HCT116 (cell line): Measurements from ENCODE around the gene METTL22. TPM values are rescaled to one million over a fixed set of nuclear protein-coding genes. Genes with fewer than 3 reads are reported as not detected.

Experiments used
- ATAC-seq: fragments of 200-7000 bp; cut with Tn5 transposase; 2 replicates; pipeline ENCODE4 v1.9.1; 2020; ENCODE audit warnings: mild to moderate bottlenecking, moderate library complexity
- BruUV-seq: library from RNA; stranded (reverse); fragments of 400-500 nt; replicated peaks from 2 replicates; lab custom pipeline; 2021; lab: Mats Ljungman, UMichigan
- CTCF ChIA-PET: fragments of 300-600 bp; sonication (Branson Sonifier 250); formaldehyde crosslinking; loops from one replicate; lab custom pipeline; 2021; ENCODE audit warnings: antibody characterized with exemption; lab: Charles Lee
- POLR2A ChIA-PET: fragments of 300-600, 350-600 bp; sonication (Branson Sonifier 250); formaldehyde crosslinking; loops from one replicate; lab custom pipeline; 2021; ENCODE audit warnings: antibody characterized with exemption; lab: Charles Lee
- RAD21 ChIA-PET, 2 experiments: fragments of 300-600 bp; sonication (Branson Sonifier 250); formaldehyde crosslinking; loops; one replicate each; lab custom pipeline; 2023; ENCODE audit warnings: low total read pairs in 2 of 2; ENCODE audit not compliant: uncharacterized antibody in 2 of 2, unreplicated experiment in 2 of 2, low non-redundant PET in 1 of 2; lab: Charles Lee
- DNase-seq: peaks from one replicate; pipeline ENCODE4 v3.0.0-alpha.2; 2010; ENCODE audit warnings: low read depth, low spot score
- H2AFZ ChIP-seq: fragments of 200-600 bp; shearing (Covaris generic), sonication (generic); 2 replicates; pipeline ENCODE4 v1.6.1; 2017; ENCODE audit warnings: low read depth, mixed run types, mixed read lengths, antibody characterized with exemption, low read length; ENCODE audit not compliant: poor library complexity, severe bottlenecking
- H3K27ac ChIP-seq: 2 replicates; pipeline ENCODE4 v1.5.1; 2012; ENCODE audit warnings: low read depth, low read length
- H3K27me3 ChIP-seq: fragments of 200-600 bp; sonication (generic); 2 replicates; pipeline ENCODE4 v1.6.1; 2016; ENCODE audit warnings: mixed run types, low read length, mixed read lengths; ENCODE audit not compliant: insufficient read depth
- H3K36me3 ChIP-seq, 2 experiments: fragments of 200-500 bp in 1 of 2; fragments of 200-600 bp in 1 of 2; sonication (Bioruptor generic) in 1 of 2; sonication (generic) in 1 of 2; 2 replicates each; pipeline versions ENCODE4 v1.5.1 to v1.6.1; 2014 to 2016; ENCODE audit warnings: low read length in 2 of 2, inconsistent platforms in 1 of 2, mixed read lengths in 1 of 2, mixed run types in 1 of 2; ENCODE audit not compliant: insufficient read depth in 2 of 2, control insufficient read depth in 1 of 2
- H3K4me1 ChIP-seq, 2 experiments: fragments of 200-600 bp in 1 of 2; sonication (generic) in 1 of 2; 2 replicates each; pipeline versions ENCODE4 v1.5.1 to v1.6.1; 2012 to 2017; ENCODE audit warnings: low read length in 2 of 2, inconsistent platforms in 1 of 2, mild to moderate bottlenecking in 1 of 2, mixed read lengths in 1 of 2, mixed run types in 1 of 2, moderate library complexity in 1 of 2; ENCODE audit not compliant: insufficient read depth in 2 of 2, control insufficient read depth in 1 of 2
- H3K4me2 ChIP-seq: fragments of 200-600 bp; sonication (generic); 2 replicates; pipeline ENCODE4 v1.6.1; 2017; ENCODE audit warnings: mixed run types, low read length, mixed read lengths
- H3K4me3 ChIP-seq, 2 experiments: fragments of 200-600 bp in 1 of 2; sonication (generic) in 1 of 2; replicated peaks in 1 of 2; 2 replicates each; pipeline ENCODE4 v1.5.1; 2011 to 2016; ENCODE audit warnings: low read length in 2 of 2, control low read depth in 1 of 2, low read depth in 1 of 2, mild to moderate bottlenecking in 1 of 2, mixed read lengths in 1 of 2, mixed run types in 1 of 2
- H3K79me2 ChIP-seq: fragments of 200-600 bp; sonication (generic); 2 replicates; pipeline ENCODE4 v1.6.1; 2017; ENCODE audit warnings: mild to moderate bottlenecking, mixed run types, low read length, moderate library complexity, mixed read lengths; ENCODE audit not compliant: insufficient read depth
- H3K9ac ChIP-seq: fragments of 200-600 bp; sonication (generic); 2 replicates; pipeline ENCODE4 v1.6.1; 2016; ENCODE audit warnings: low read length, mixed read lengths
- H3K9me2 ChIP-seq: fragments of 200-600 bp; sonication (generic), shearing (Covaris generic); 2 replicates; pipeline ENCODE4 v1.6.1; 2017; ENCODE audit warnings: mixed run types, mild to moderate bottlenecking, moderate library complexity; ENCODE audit not compliant: insufficient read depth
- H3K9me3 ChIP-seq, 2 experiments: fragments of 200-500 bp in 1 of 2; fragments of 200-600 bp in 1 of 2; sonication (Bioruptor generic) in 1 of 2; sonication (generic) in 1 of 2; 2 replicates each; pipeline ENCODE4 v1.6.1; 2014 to 2017; ENCODE audit warnings: low read length in 2 of 2, mixed read lengths in 2 of 2, inconsistent platforms in 1 of 2, low read depth in 1 of 2, mild to moderate bottlenecking in 1 of 2, mixed run types in 1 of 2, moderate library complexity in 1 of 2; ENCODE audit not compliant: control insufficient read depth in 1 of 2, insufficient read depth in 1 of 2
- H4K20me1 ChIP-seq: fragments of 200-600 bp; sonication (generic), shearing (Covaris generic); 2 replicates; pipeline ENCODE4 v1.6.1; 2017; ENCODE audit warnings: mixed run types, mild to moderate bottlenecking, moderate library complexity; ENCODE audit not compliant: insufficient read depth
- ATF3 ChIP-seq: IDR thresholded peaks from 2 replicates; pipeline ENCODE4 v1.6.1; 2012
- CBX3 ChIP-seq: IDR thresholded peaks from 2 replicates; pipeline ENCODE4 v1.6.1; 2012; ENCODE audit warnings: low read depth
- CTCF ChIP-seq, 3 experiments: fragments of 200-600 bp in 1 of 3; sonication (generic) in 1 of 3; IDR thresholded peaks in 2 of 3; conservative IDR thresholded peaks in 1 of 3; 2 replicates each; pipeline ENCODE4 v1.5.1; 2012 to 2017; ENCODE audit warnings: low read depth in 2 of 3, low read length in 2 of 3, antibody characterized with exemption in 1 of 3, borderline replicate concordance in 1 of 3, control low read depth in 1 of 3, mild to moderate bottlenecking in 1 of 3, mixed read lengths in 1 of 3, mixed run types in 1 of 3, moderate library complexity in 1 of 3; ENCODE audit not compliant: insufficient read depth in 1 of 3
- EGR1 ChIP-seq: IDR thresholded peaks from 2 replicates; pipeline ENCODE4 v1.6.1; 2012; ENCODE audit warnings: low read depth
- ELF1 ChIP-seq: IDR thresholded peaks from 2 replicates; pipeline ENCODE4 v1.6.1; 2012; ENCODE audit warnings: low read depth, borderline replicate concordance
- EZH2phosphoT487 ChIP-seq: fragments of 200-600 bp; IDR thresholded peaks from 2 replicates; pipeline ENCODE4 v1.6.1; 2018; ENCODE audit warnings: antibody characterized with exemption, borderline replicate concordance
- FOSL1 ChIP-seq: IDR thresholded peaks from 2 replicates; pipeline ENCODE4 v1.6.1; 2012; ENCODE audit warnings: low read depth
- JUND ChIP-seq: IDR thresholded peaks from 2 replicates; pipeline ENCODE4 v1.6.1; 2012
- POLR2A ChIP-seq: IDR thresholded peaks from 2 replicates; pipeline ENCODE4 v1.7.0; 2011; ENCODE audit warnings: borderline replicate concordance; ENCODE audit not compliant: insufficient read depth, insufficient read length; ENCODE audit errors: extremely low read depth
- POLR2AphosphoS5 ChIP-seq: IDR thresholded peaks from 2 replicates; pipeline ENCODE4 v1.6.1; 2011; ENCODE audit warnings: mild to moderate bottlenecking, low read depth, low read length, moderate library complexity
- RAD21 ChIP-seq: IDR thresholded peaks from 2 replicates; pipeline ENCODE4 v1.6.1; 2012; ENCODE audit warnings: low read depth, mild to moderate bottlenecking
- REST ChIP-seq: IDR thresholded peaks from 2 replicates; pipeline ENCODE4 v1.6.1; 2012; ENCODE audit warnings: low read depth
- SIN3A ChIP-seq: IDR thresholded peaks from 2 replicates; pipeline ENCODE4 v1.6.1; 2012; ENCODE audit warnings: low read depth
- SP1 ChIP-seq: IDR thresholded peaks from 2 replicates; pipeline ENCODE4 v1.6.1; 2012; ENCODE audit warnings: low read depth
- SRF ChIP-seq: IDR thresholded peaks from 2 replicates; pipeline ENCODE4 v1.6.1; 2012; ENCODE audit warnings: low read depth
- TCF7L2 ChIP-seq: IDR thresholded peaks from 2 replicates; pipeline ENCODE4 v1.7.0; 2011; ENCODE audit warnings: borderline replicate concordance, inconsistent platforms; ENCODE audit not compliant: insufficient read depth, insufficient read length; ENCODE audit errors: extremely low read depth
- YY1 ChIP-seq: IDR thresholded peaks from 2 replicates; pipeline ENCODE4 v1.6.1; 2011; ENCODE audit warnings: low read length, low read depth, moderate library complexity, mild to moderate bottlenecking; ENCODE audit not compliant: insufficient replicate concordance; ENCODE audit errors: extremely low read depth
- ZBTB33 ChIP-seq: IDR thresholded peaks from 2 replicates; pipeline ENCODE4 v1.6.1; 2011; ENCODE audit warnings: mild to moderate bottlenecking, low read length, moderate library complexity; ENCODE audit not compliant: insufficient replicate concordance; ENCODE audit errors: extremely low read depth
- ZFX ChIP-seq: fragments of 450-650 bp; IDR thresholded peaks from 2 replicates; pipeline ENCODE4 v1.6.1; 2017
- ZNF274 ChIP-seq: fragments of 200-500 bp; sonication (Bioruptor generic); IDR thresholded peaks from 2 replicates; pipeline ENCODE4 v1.6.1; 2014; ENCODE audit warnings: mild to moderate bottlenecking, low read depth, low read length, inconsistent platforms
- intact Hi-C: fragments of 100-400 bp; cut with micrococcal nuclease; formaldehyde crosslinking; loops from 2 replicates; pipeline ENCODE4 v1.10.0; 2022
- total RNA-seq: library from RNA; stranded (reverse); gene quantifications from one replicate; pipeline ENCODE4 v1.2.1, GENCODE V29; 2021; ENCODE audit not compliant: unreplicated experiment

Gene METTL22
- total RNA-seq, 1 experiment from 2014 or later = 33.3 TPM

GRCh38 chr16:8579559-8579958, 41.9 kb upstream of the METTL22 start:
- H3K27ac ChIP-seq = no peak overlapping the region
- no peak overlapping the region for H3K9ac ChIP-seq
- BruUV-seq = no TSS peak
- TF ChIP-seq RAD21 (no peak), TCF7L2 (no peak), ZBTB33 (no peak), SRF (no peak), ELF1 (no peak), ATF3 (no peak), POLR2A (no peak), FOSL1 (no peak), YY1 (no peak), CBX3 (no peak), CTCF (IDR thresholded peaks at IDR 0.05 in 2 of 3, conservative IDR thresholded peaks at IDR 0.05 in 1 of 3; ENCODE audit: borderline replicate concordance in 1 of 3, insufficient read depth in 1 of 3, low read depth in 2 of 3, low read length in 2 of 3) (no peak), ZNF274 (no peak), REST (no peak), ZFX (no peak), EGR1 (no peak), SP1 (no peak), SIN3A (no peak), POLR2AphosphoS5 (no peak), EZH2phosphoT487 (no peak), JUND (no peak)
- H3K27me3 ChIP-seq = peaks cover 22% of the 10 kb centered on the region; the same call in 1 of the 2 replicates
- H3K4me2 ChIP-seq = no peak overlapping the region
- H3K4me1 ChIP-seq = peaks cover 0 to 13% of the 10 kb centered on the region in 2 experiments; a peak in 2 of 4 replicates
- no peak overlapping the region for H2AFZ ChIP-seq
- ChIA-PET RAD21 (no interaction called here), POLR2A (no interaction called here), CTCF (no interaction called here)
- intact Hi-C loops = no loop called here
- no peaks in the 10 kb centered on the region for H3K9me2 ChIP-seq
- no peaks in the 10 kb centered on the region for H4K20me1 ChIP-seq
- H3K4me3 ChIP-seq = no peak overlapping the region
- no peaks in the 10 kb centered on the region for H3K36me3 ChIP-seq
- ATAC-seq = no peak
- H3K79me2 ChIP-seq = no peaks in the 10 kb centered on the region
- no peaks in the 10 kb centered on the region for H3K9me3 ChIP-seq
- no peak for DNase-seq
